HPDE6-E6E7 (cell line): Measurements from ENCODE around the gene TXNL4A.
A peak's percentile ranks its signal among the peaks of the same experiment; 100 is the strongest.
"Not testable (repeated sequence)": the region's sequence is repeated elsewhere in the genome, so short reads cannot be mapped to it uniquely, and the experiment has no call there.

Experiments
- DNase-seq: peaks from one replicate; pipeline ENCODE4 v3.0.0; 2011; ENCODE audit warnings: missing footprints; ENCODE audit errors: extremely low spot score

TXNL4A gene

GRCh38 chr18:79964330-79965118 lies 23.8 kb downstream of the TXNL4A start, which contains the start of gene HSBP1L1:
HSBP1L1 (plus strand) TSS chr18:79964643; CDS start chr18:79964736, 93 bp downstream.
- peak; percentile 58 for DNase-seq

GRCh38 chr18:79963658-79964329 lies 24.6 kb downstream of the TXNL4A start:
- no peak for DNase-seq

- no peak for DNase-seq
Observed at GRCh38 chr18:79962835-79963657, 25.3 kb downstream of the TXNL4A start.

GRCh38 chr18:79962311-79962710 lies 26.1 kb downstream of the TXNL4A start:
- DNase-seq = peak; percentile 92

- DNase-seq = peak; percentile 36
Observed at GRCh38 chr18:79961527-79962291, 26.7 kb downstream of the TXNL4A start.

- DNase-seq = no peak
Observed at GRCh38 chr18:79960921-79961526, 27.3 kb downstream of the TXNL4A start.

- DNase-seq = not testable (repeated sequence)
Observed at GRCh38 chr18:79960161-79960801, 28.1 kb downstream of the TXNL4A start.

- DNase-seq = no peak
Observed at GRCh38 chr18:79958981-79959380, 29.4 kb downstream of the TXNL4A start.

GRCh38 chr18:79956276-79956675 lies 32.1 kb downstream of the TXNL4A start:
- DNase-seq = no peak

- DNase-seq = no peak
Observed at GRCh38 chr18:79955302-79956075, 32.9 kb downstream of the TXNL4A start.

- DNase-seq = no peak
Observed at GRCh38 chr18:79954791-79955190, 33.6 kb downstream of the TXNL4A start.

- no peak for DNase-seq
Observed at GRCh38 chr18:79953971-79954651, 34.3 kb downstream of the TXNL4A start.

GRCh38 chr18:79952996-79953559 lies 35.3 kb downstream of the TXNL4A start:
- no peak for DNase-seq

- DNase-seq = no peak
Observed at GRCh38 chr18:79952456-79952995, 35.8 kb downstream of the TXNL4A start.

GRCh38 chr18:79951545-79952455 lies 36.6 kb downstream of the TXNL4A start, which contains the start of gene SLC66A2:
SLC66A2 (minus strand) TSS chr18:79951653; CDS start chr18:79950926, 727 bp downstream.
- DNase-seq = peak; percentile 74

GRCh38 chr18:79950515-79951341 lies 37.6 kb downstream of the TXNL4A start:
- DNase-seq = peak; percentile 25
